Measurements from ENCODE around the gene IL17B. TPM values are rescaled to one million over a fixed set of nuclear protein-coding genes. Genes with fewer than 3 reads are reported as not detected.

The IL17B gene
- total RNA-seq, 1 experiment from 2014 or later, result not detected

- no peak for TF ChIP-seq CTCF (conservative IDR thresholded peaks at IDR 0.05)
- Mint-ChIP-seq H3K4me1 (peaks cover 19 to 25% of the 10 kb centered on the region in 2 experiments), H3K27ac (peak overlapping the region in 1 of 3 experiments; percentile 49; a peak in 1 of 7 replicates), H3K4me3 (no peak overlapping the region), H3K27me3 (ENCODE audit: low read depth) (no peaks in the 10 kb centered on the region), H3K36me3 (ENCODE audit: insufficient read depth in 1 of 3, low read depth in 3 of 3) (peaks cover 0 to 13% (median 0%) of the 10 kb centered on the region in 3 experiments; a peak in 5 of 7 replicates), H3K9me3 (no peaks in the 10 kb centered on the region)
- Histone ChIP-seq H3K27ac (ENCODE audit: insufficient read length, low read depth, low read length) (no peak overlapping the region), H3K56ac (ENCODE audit: insufficient read length, low read depth, low read length) (no peak overlapping the region), H2AK5ac (ENCODE audit: insufficient read length, low read length) (no peak overlapping the region), H3K18ac (ENCODE audit: insufficient read length, low read depth, low read length) (no peak overlapping the region), H3K9ac (ENCODE audit: extremely low read depth, insufficient read length, low read length) (no peak overlapping the region), H2BK5ac (ENCODE audit: insufficient read length, low read length) (no peak overlapping the region), H3K27me3 (ENCODE audit: insufficient read depth, low read length) (no peaks in the 10 kb centered on the region), H3K14ac (ENCODE audit: insufficient read depth, low read length) (no peak overlapping the region), H2AFZ (ENCODE audit: low read length) (no peak overlapping the region), H2BK12ac (ENCODE audit: insufficient read length, low read depth, low read length) (no peak overlapping the region), H2BK120ac (ENCODE audit: low read depth, low read length, poor library complexity, severe bottlenecking) (no peak overlapping the region), H3K23me2 (ENCODE audit: insufficient read length, low read depth, low read length, poor library complexity, severe bottlenecking) (no peaks in the 10 kb centered on the region), H2BK20ac (ENCODE audit: low read depth, low read length, poor library complexity, severe bottlenecking) (no peak overlapping the region), H2BK15ac (ENCODE audit: low read depth, low read length) (no peak overlapping the region), H3K4me2 (ENCODE audit: insufficient read depth, insufficient read length, low read length) (no peak overlapping the region), H3K4me1 (ENCODE audit: insufficient read depth, low read length) (no peaks in the 10 kb centered on the region), H4K20me1 (ENCODE audit: control insufficient read depth, insufficient read depth, insufficient read length) (no peaks in the 10 kb centered on the region), H4K5ac (ENCODE audit: insufficient read length, low read depth, low read length) (no peak overlapping the region), H3K23ac (ENCODE audit: insufficient read length, low read depth, low read length) (no peak overlapping the region), H3K4ac (ENCODE audit: low read depth, low read length) (no peak overlapping the region), H3K9me3 (ENCODE audit: control insufficient read depth, low read depth, low read length) (no peaks in the 10 kb centered on the region), H4K8ac (replicated peaks; ENCODE audit: insufficient read length, low read depth, low read length) (no peak overlapping the region), H3T11ph (ENCODE audit: low read length) (no peak overlapping the region), H3K79me2 (ENCODE audit: insufficient read depth, low read length) (no peaks in the 10 kb centered on the region), H4K91ac (ENCODE audit: insufficient read length, low read depth, low read length) (no peak overlapping the region), H3K79me1 (ENCODE audit: insufficient read depth, low read depth, low read length, poor library complexity, severe bottlenecking) (no peaks in the 10 kb centered on the region)
- no CpG with 5 or more reads among the region's 2 CpGs for WGBS (ENCODE audit: extremely low coverage, insufficient read length, low lambda C conversion rate)
- no peak for DNase-seq
Measured at GRCh38 chr5:149370878-149371277, 8.2 kb downstream of the IL17B start.

Data from H9 (cell line).